Gastroesophageal sphincter (tissue), 3 donors: ENCODE data around the gene CDC42BPB.

Experiments used
- EP300 ChIP-seq: sonication (generic); formaldehyde crosslinking; IDR thresholded peaks from one replicate; pipeline ENCODE4 v1.6.1; 2017; ENCODE audit warnings: antibody characterized with exemption, mild to moderate bottlenecking
- POLR2A ChIP-seq, 2 donors: fragments of 450-650 bp; IDR thresholded peaks; one replicate each; pipeline ENCODE4 v1.6.1; 2017; ENCODE audit warnings: antibody characterized with exemption in 2 of 2, mild to moderate bottlenecking in 2 of 2, moderate library complexity in 1 of 2
- TF ChIP-seq, protein P1 (sequence below), 4 experiments: fragments of 200-600 bp in 2 of 4; fragments of 450-650 bp in 2 of 4; sonication (generic) in 1 of 4; IDR thresholded peaks; one replicate each; pipeline ENCODE4 v1.5.1; 2017 to 2019; ENCODE audit warnings: antibody characterized with exemption in 4 of 4, mild to moderate bottlenecking in 2 of 4, moderate library complexity in 2 of 4

DNA sequence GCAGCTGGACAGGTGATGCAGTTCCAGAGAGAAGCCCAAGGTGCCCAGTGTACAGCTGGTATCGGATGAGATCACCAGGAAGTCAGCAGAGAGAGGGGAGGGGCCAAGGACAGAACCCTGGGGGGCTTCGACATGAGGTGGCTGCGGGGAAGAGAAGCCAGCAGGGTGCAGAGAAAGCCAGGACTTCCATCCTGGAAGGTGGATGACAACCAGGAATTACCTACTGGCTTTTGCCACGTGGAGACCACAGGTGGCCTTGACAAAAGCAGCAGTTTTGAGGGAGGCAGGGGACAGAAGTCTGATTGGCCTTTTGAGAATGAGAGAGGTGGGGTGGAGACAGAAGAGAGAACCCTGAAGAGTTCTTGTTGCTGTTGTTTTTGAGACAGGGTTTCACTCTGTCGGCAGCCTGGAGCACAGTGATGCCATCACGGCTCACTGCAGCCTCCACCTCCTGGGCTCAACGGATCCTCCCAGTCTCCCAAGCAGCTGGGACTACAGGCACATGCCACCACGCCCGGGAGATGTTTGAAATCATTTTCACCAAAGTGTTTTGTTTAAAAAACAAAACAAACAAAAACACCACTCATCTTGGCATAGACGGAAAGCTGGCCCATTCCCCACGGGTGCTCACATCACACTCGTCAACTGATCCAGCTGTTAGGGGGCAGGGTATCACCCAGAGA, 35.2 kb downstream of the CDC42BPB start:
- no peak for TF ChIP-seq EP300
- TF ChIP-seq POLR2A (IDR thresholded peaks at IDR 0.05) = no peak
- TF ChIP-seq, protein P1, sequence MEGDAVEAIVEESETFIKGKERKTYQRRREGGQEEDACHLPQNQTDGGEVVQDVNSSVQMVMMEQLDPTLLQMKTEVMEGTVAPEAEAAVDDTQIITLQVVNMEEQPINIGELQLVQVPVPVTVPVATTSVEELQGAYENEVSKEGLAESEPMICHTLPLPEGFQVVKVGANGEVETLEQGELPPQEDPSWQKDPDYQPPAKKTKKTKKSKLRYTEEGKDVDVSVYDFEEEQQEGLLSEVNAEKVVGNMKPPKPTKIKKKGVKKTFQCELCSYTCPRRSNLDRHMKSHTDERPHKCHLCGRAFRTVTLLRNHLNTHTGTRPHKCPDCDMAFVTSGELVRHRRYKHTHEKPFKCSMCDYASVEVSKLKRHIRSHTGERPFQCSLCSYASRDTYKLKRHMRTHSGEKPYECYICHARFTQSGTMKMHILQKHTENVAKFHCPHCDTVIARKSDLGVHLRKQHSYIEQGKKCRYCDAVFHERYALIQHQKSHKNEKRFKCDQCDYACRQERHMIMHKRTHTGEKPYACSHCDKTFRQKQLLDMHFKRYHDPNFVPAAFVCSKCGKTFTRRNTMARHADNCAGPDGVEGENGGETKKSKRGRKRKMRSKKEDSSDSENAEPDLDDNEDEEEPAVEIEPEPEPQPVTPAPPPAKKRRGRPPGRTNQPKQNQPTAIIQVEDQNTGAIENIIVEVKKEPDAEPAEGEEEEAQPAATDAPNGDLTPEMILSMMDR (IDR thresholded peaks at IDR 0.05) = no peak
